ENCODE data around the gene MEMO1. TPM values are rescaled to one million over a fixed set of nuclear protein-coding genes. Genes with fewer than 3 reads are reported as not detected.
"Not testable (repeated sequence)": the region's sequence is repeated elsewhere in the genome, so short reads cannot be mapped to it uniquely, and the experiment has no call there.

Gene MEMO1
- total RNA-seq, 1 experiment from 2014 or later = 78.1 TPM

GRCh38 chr2:31889044-31889443 is 121.8 kb downstream of the MEMO1 start:
- peaks cover 6% of the 10 kb centered on the region; the same call in 1 of the 2 replicates for H3K36me3 ChIP-seq
- H3K9me3 ChIP-seq (replicated peaks) = no peaks in the 10 kb centered on the region
- H3K4me3 ChIP-seq = no peak overlapping the region
- H3K27me3 ChIP-seq = no peaks in the 10 kb centered on the region
- no peak for DNase-seq
- H3K27ac ChIP-seq = no peak overlapping the region
- H3K4me1 ChIP-seq = peaks cover 21% of the 10 kb centered on the region

- Histone ChIP-seq H3K27ac (no peak overlapping the region), H3K36me3 (peaks cover 6% of the 10 kb centered on the region; the same call in 1 of the 2 replicates), H3K27me3 (no peaks in the 10 kb centered on the region), H3K4me1 (peaks cover 18% of the 10 kb centered on the region), H3K4me3 (no peak overlapping the region), H3K9me3 (replicated peaks) (no peaks in the 10 kb centered on the region)
- DNase-seq = no peak
These were observed 122.3 kb downstream of the MEMO1 start for GRCh38 chr2:31888550-31888949.

GRCh38 chr2:31886700-31887099 is 124.1 kb downstream of the MEMO1 start:
- H3K36me3 ChIP-seq = peaks cover 9% of the 10 kb centered on the region
- H3K4me3 ChIP-seq = no peak overlapping the region
- no peak overlapping the region for H3K27ac ChIP-seq
- H3K4me1 ChIP-seq = peaks cover 7% of the 10 kb centered on the region
- no peaks in the 10 kb centered on the region for H3K27me3 ChIP-seq
- no peak for DNase-seq
- no peaks in the 10 kb centered on the region for H3K9me3 ChIP-seq (replicated peaks)

GRCh38 chr2:31877008-31877407 is 133.8 kb downstream of the MEMO1 start:
- no peak for DNase-seq
- H3K4me3 ChIP-seq = no peak overlapping the region
- no peaks in the 10 kb centered on the region for H3K9me3 ChIP-seq (replicated peaks)
- H3K4me1 ChIP-seq = no peaks in the 10 kb centered on the region
- no peak overlapping the region for H3K27ac ChIP-seq
- peaks cover 19% of the 10 kb centered on the region for H3K36me3 ChIP-seq
- no peaks in the 10 kb centered on the region for H3K27me3 ChIP-seq

GRCh38 chr2:31874071-31874470 is 136.7 kb downstream of the MEMO1 start:
- no peak for DNase-seq
- Histone ChIP-seq H3K27ac (no peak overlapping the region), H3K9me3 (replicated peaks) (no peaks in the 10 kb centered on the region), H3K4me1 (no peaks in the 10 kb centered on the region), H3K4me3 (no peak overlapping the region), H3K36me3 (peaks cover 12% of the 10 kb centered on the region), H3K27me3 (no peaks in the 10 kb centered on the region)

GRCh38 chr2:31865215-31865614 is 145.6 kb downstream of the MEMO1 start:
- Histone ChIP-seq H3K27ac (no peak overlapping the region), H3K9me3 (replicated peaks) (no peaks in the 10 kb centered on the region), H3K4me1 (peaks cover 9% of the 10 kb centered on the region), H3K36me3 (peaks cover 4% of the 10 kb centered on the region; the same call in 1 of the 2 replicates), H3K27me3 (no peaks in the 10 kb centered on the region), H3K4me3 (no peak overlapping the region)
- DNase-seq = no peak

- Histone ChIP-seq H3K36me3 (peaks cover 4% of the 10 kb centered on the region; the same call in 1 of the 2 replicates), H3K4me1 (peaks cover 9% of the 10 kb centered on the region), H3K4me3 (no peak overlapping the region), H3K9me3 (replicated peaks) (no peaks in the 10 kb centered on the region), H3K27ac (no peak overlapping the region), H3K27me3 (no peaks in the 10 kb centered on the region)
- DNase-seq = no peak
These were observed 146.9 kb downstream of the MEMO1 start for GRCh38 chr2:31863867-31864266.

- not testable (repeated sequence) for H3K9me3 ChIP-seq (replicated peaks); DNase-seq; H3K36me3 ChIP-seq; H3K4me1 ChIP-seq; H3K27me3 ChIP-seq; H3K27ac ChIP-seq; H3K4me3 ChIP-seq
These were observed 147.7 kb downstream of the MEMO1 start for GRCh38 chr2:31863015-31863656.

GRCh38 chr2:31859959-31860358 is 150.8 kb downstream of the MEMO1 start:
- Histone ChIP-seq H3K4me3 (no peak overlapping the region), H3K27ac (no peak overlapping the region), H3K36me3 (peaks cover 4% of the 10 kb centered on the region; the same call in 1 of the 2 replicates), H3K9me3 (replicated peaks) (no peaks in the 10 kb centered on the region), H3K4me1 (peaks cover 9% of the 10 kb centered on the region), H3K27me3 (no peaks in the 10 kb centered on the region)
- DNase-seq = no peak

GRCh38 chr2:31853521-31853920 is 157.3 kb downstream of the MEMO1 start:
- no peak overlapping the region for H3K4me3 ChIP-seq
- no peak overlapping the region for H3K27ac ChIP-seq
- no peaks in the 10 kb centered on the region for H3K27me3 ChIP-seq
- DNase-seq = no peak
- no peaks in the 10 kb centered on the region; the same call in 1 of the 2 replicates for H3K36me3 ChIP-seq
- H3K4me1 ChIP-seq = no peaks in the 10 kb centered on the region
- no peaks in the 10 kb centered on the region for H3K9me3 ChIP-seq (replicated peaks)

- H3K4me3 ChIP-seq; H3K27ac ChIP-seq; H3K9me3 ChIP-seq (replicated peaks); H3K27me3 ChIP-seq; DNase-seq; H3K4me1 ChIP-seq; H3K36me3 ChIP-seq: not testable (repeated sequence)
These were observed 168.7 kb downstream of the MEMO1 start for GRCh38 chr2:31842150-31842549.

GRCh38 chr2:31835450-31835849 is 175.4 kb downstream of the MEMO1 start:
- H3K27me3 ChIP-seq = no peaks in the 10 kb centered on the region
- no peaks in the 10 kb centered on the region for H3K4me1 ChIP-seq
- H3K27ac ChIP-seq = no peak overlapping the region
- H3K9me3 ChIP-seq (replicated peaks) = no peaks in the 10 kb centered on the region
- DNase-seq = no peak
- H3K4me3 ChIP-seq = no peak overlapping the region
- no peaks in the 10 kb centered on the region for H3K36me3 ChIP-seq

- no peaks in the 10 kb centered on the region for H3K9me3 ChIP-seq (replicated peaks)
- H3K36me3 ChIP-seq = no peaks in the 10 kb centered on the region
These were observed 178.4 kb downstream of the MEMO1 start for GRCh38 chr2:31832363-31832762.

GRCh38 chr2:31831585-31831984 is 179.2 kb downstream of the MEMO1 start:
- Histone ChIP-seq H3K4me1 (0 out of 2 replicates have a peak, but pooled peaks cover 3% of the 10 kb centered on the region), H3K36me3 (no peaks in the 10 kb centered on the region), H3K4me3 (no peak overlapping the region), H3K9me3 (replicated peaks) (no peaks in the 10 kb centered on the region), H3K27me3 (no peaks in the 10 kb centered on the region), H3K27ac (no peak overlapping the region)
- no peak for DNase-seq

More at GRCh38 chr2:31832363-31832762, 178.4 kb downstream of the MEMO1 start:
- Histone ChIP-seq H3K27ac (no peak overlapping the region), H3K4me3 (no peak overlapping the region), H3K27me3 (no peaks in the 10 kb centered on the region), H3K4me1 (0 out of 2 replicates have a peak, but pooled peaks cover 3% of the 10 kb centered on the region)
- no peak for DNase-seq

GRCh38 chr2:31828891-31829290 is 181.9 kb downstream of the MEMO1 start:
- peak; percentile 19 to 33 for DNase-seq
- H3K4me3 ChIP-seq = no peak overlapping the region
- no peak overlapping the region for H3K27ac ChIP-seq
- no peaks in the 10 kb centered on the region for H3K36me3 ChIP-seq
- H3K27me3 ChIP-seq = no peaks in the 10 kb centered on the region
- 0 out of 2 replicates have a peak, but pooled peaks cover 3% of the 10 kb centered on the region for H3K4me1 ChIP-seq
- H3K9me3 ChIP-seq (replicated peaks) = no peaks in the 10 kb centered on the region

- no peaks in the 10 kb centered on the region for H3K9me3 ChIP-seq (replicated peaks)
- no peaks in the 10 kb centered on the region for H3K36me3 ChIP-seq
- no peaks in the 10 kb centered on the region for H3K4me1 ChIP-seq
- H3K27ac ChIP-seq = no peak overlapping the region
- no peak overlapping the region for H3K4me3 ChIP-seq
- DNase-seq = no peak
- H3K27me3 ChIP-seq = no peaks in the 10 kb centered on the region
These were observed 187.2 kb downstream of the MEMO1 start for GRCh38 chr2:31823558-31823957.

All from SJCRH30 (cell line).